Keratinocyte (primary cell): ENCODE data around the gene BTK. TPM values are rescaled to one million over a fixed set of nuclear protein-coding genes. Genes with fewer than 3 reads are reported as not detected.

Experiments used
- DNase-seq: peaks from one replicate; pipeline ENCODE4 v3.0.0-alpha.2; 2011; ENCODE audit warnings: low read depth, missing footprints, low spot score
- FAIRE-seq: peaks from 2 replicates; lab custom pipeline; 2011; peaks lifted over from hg19 to GRCh38; lab: Jason Lieb, UNC
- H2AFZ ChIP-seq: 2 replicates; pipeline ENCODE4 v1.6.0; 2012; ENCODE audit warnings: low read length, control low read depth, inconsistent platforms; ENCODE audit not compliant: control insufficient read depth
- H3K27ac ChIP-seq: 2 replicates; pipeline ENCODE4 v1.5.1; 2011; ENCODE audit warnings: low read length; ENCODE audit not compliant: control insufficient read depth, insufficient read depth
- H3K27me3 ChIP-seq: 3 replicates; pipeline ENCODE4 v1.6.0; 2011; ENCODE audit warnings: low read length; ENCODE audit not compliant: control insufficient read depth, insufficient read depth; ENCODE audit errors: extremely low read depth
- H3K36me3 ChIP-seq, 2 experiments: 2 replicates in 1 of 2; 3 replicates in 1 of 2; pipeline ENCODE4 v1.5.1; 2011; ENCODE audit warnings: low read length in 2 of 2, mild to moderate bottlenecking in 1 of 2; ENCODE audit not compliant: control insufficient read depth in 2 of 2, insufficient read depth in 2 of 2; ENCODE audit errors: extremely low read depth in 1 of 2
- H3K4me1 ChIP-seq: 3 replicates; pipeline ENCODE4 v1.5.1; 2011; ENCODE audit warnings: low read length; ENCODE audit not compliant: control insufficient read depth, insufficient read depth; ENCODE audit errors: extremely low read depth
- H3K4me2 ChIP-seq: 3 replicates; pipeline ENCODE4 v1.6.0; 2011; ENCODE audit warnings: low read depth, low read length; ENCODE audit not compliant: control insufficient read depth, insufficient read depth; ENCODE audit errors: extremely low read depth
- H3K4me3 ChIP-seq, 3 experiments: fragments of 200-600 bp in 1 of 3; sonication (generic) in 1 of 3; 2 replicates in 2 of 3; 3 replicates in 1 of 3; pipeline ENCODE4 v1.5.1; 2011 to 2016; ENCODE audit warnings: low read length in 3 of 3, mild to moderate bottlenecking in 3 of 3, control low read depth in 2 of 3, inconsistent platforms in 1 of 3, low read depth in 1 of 3, mixed read lengths in 1 of 3, mixed run types in 1 of 3, moderate library complexity in 1 of 3; ENCODE audit not compliant: control insufficient read depth in 2 of 3, insufficient read depth in 2 of 3; ENCODE audit errors: extremely low read depth in 1 of 3
- H3K79me2 ChIP-seq: 2 replicates; pipeline ENCODE4 v1.6.0; 2012; ENCODE audit warnings: low read length; ENCODE audit not compliant: control insufficient read depth, insufficient read depth
- H3K9ac ChIP-seq: 3 replicates; pipeline ENCODE4 v1.6.0; 2011; ENCODE audit warnings: low read length; ENCODE audit not compliant: control insufficient read depth, insufficient read depth; ENCODE audit errors: extremely low read depth
- H3K9me1 ChIP-seq: 3 replicates; pipeline ENCODE4 v1.6.0; 2011; ENCODE audit warnings: low read length; ENCODE audit not compliant: control insufficient read depth, insufficient read depth; ENCODE audit errors: extremely low read depth
- H3K9me3 ChIP-seq: 2 replicates; pipeline ENCODE4 v1.5.1; 2012; ENCODE audit warnings: low read depth, low read length; ENCODE audit not compliant: control insufficient read depth
- H4K20me1 ChIP-seq: 3 replicates; pipeline ENCODE4 v1.6.0; 2011; ENCODE audit warnings: low read length; ENCODE audit not compliant: control insufficient read depth, insufficient read depth; ENCODE audit errors: extremely low read depth
- CTCF ChIP-seq, 3 experiments: IDR thresholded peaks in 1 of 3; conservative IDR thresholded peaks in 1 of 3; optimal IDR thresholded peaks in 1 of 3; 2 replicates in 2 of 3; 3 replicates in 1 of 3; pipeline versions ENCODE3 to v1.5.1; 2011; ENCODE audit warnings: low read length in 3 of 3, mild to moderate bottlenecking in 3 of 3, moderate library complexity in 2 of 3, control low read depth in 1 of 3, inconsistent platforms in 1 of 3; ENCODE audit not compliant: insufficient read depth in 2 of 3; ENCODE audit errors: extremely low read depth in 1 of 3
- EZH2 ChIP-seq: IDR thresholded peaks from one replicate; pipeline ENCODE4 v1.6.1; 2012; ENCODE audit warnings: inconsistent platforms, mild to moderate bottlenecking, low read length, moderate library complexity
- dilution Hi-C: fragments of 300-500 bp; cut with MboI; formaldehyde crosslinking; loops from one replicate; pipeline ENCODE4 v1.7.0; 2020; ENCODE audit warnings: low sequenced_read_pairs; ENCODE audit not compliant: extremely low pct_ligation_motif_present
- polyA plus RNA-seq, 5 experiments: library from polyadenylated mRNA; depleted of rRNA in 3 of 5; stranded (reverse) in 3 of 5; stranded (forward) in 1 of 5; unstranded in 1 of 5; fragments of >200 nt; gene quantifications; 1 replicate in 1 of 5; 2 replicates in 3 of 5; 3 replicates in 1 of 5; pipeline versions ENCODE4 v1.2.1 to v1.2.3, GENCODE V29; 2011 to 2012; ENCODE audit warnings: missing spikeins in 2 of 5, low read depth in 1 of 5, low replicate concordance in 1 of 5

Gene BTK
- polyA plus RNA-seq, 1 donor (not counting 4 experiments of a cell fraction or from before 2014, with no cell fraction given) = 0.05 TPM

GRCh38 chrX:101386542-101386885, 523 bp upstream of the BTK start:
- H3K27ac ChIP-seq = no peak overlapping the region
- no peaks in the 10 kb centered on the region for H4K20me1 ChIP-seq
- H3K4me1 ChIP-seq = no peaks in the 10 kb centered on the region
- no peaks in the 10 kb centered on the region for H3K9me3 ChIP-seq
- H3K4me2 ChIP-seq = no peak overlapping the region
- H3K9ac ChIP-seq = no peak overlapping the region
- FAIRE-seq (no peak), DNase-seq (no peak)
- H3K4me3 ChIP-seq = no peak overlapping the region
- dilution Hi-C loops = no loop called here
- peaks cover 0 to under 1% of the 10 kb centered on the region in 2 experiments for H3K36me3 ChIP-seq
- no peaks in the 10 kb centered on the region for H3K27me3 ChIP-seq
- peaks cover 7% of the 10 kb centered on the region for H3K79me2 ChIP-seq
- no peaks in the 10 kb centered on the region for H3K9me1 ChIP-seq
- no peak overlapping the region for H2AFZ ChIP-seq
- TF ChIP-seq EZH2 (no peak), CTCF (optimal IDR thresholded peaks at IDR 0.05 in 1 of 3, IDR thresholded peaks at IDR 0.05 in 1 of 3, conservative IDR thresholded peaks at IDR 0.05 in 1 of 3; ENCODE audit: extremely low read depth in 1 of 3, insufficient read depth in 2 of 3, low read length in 3 of 3) (no peak)

DNA sequence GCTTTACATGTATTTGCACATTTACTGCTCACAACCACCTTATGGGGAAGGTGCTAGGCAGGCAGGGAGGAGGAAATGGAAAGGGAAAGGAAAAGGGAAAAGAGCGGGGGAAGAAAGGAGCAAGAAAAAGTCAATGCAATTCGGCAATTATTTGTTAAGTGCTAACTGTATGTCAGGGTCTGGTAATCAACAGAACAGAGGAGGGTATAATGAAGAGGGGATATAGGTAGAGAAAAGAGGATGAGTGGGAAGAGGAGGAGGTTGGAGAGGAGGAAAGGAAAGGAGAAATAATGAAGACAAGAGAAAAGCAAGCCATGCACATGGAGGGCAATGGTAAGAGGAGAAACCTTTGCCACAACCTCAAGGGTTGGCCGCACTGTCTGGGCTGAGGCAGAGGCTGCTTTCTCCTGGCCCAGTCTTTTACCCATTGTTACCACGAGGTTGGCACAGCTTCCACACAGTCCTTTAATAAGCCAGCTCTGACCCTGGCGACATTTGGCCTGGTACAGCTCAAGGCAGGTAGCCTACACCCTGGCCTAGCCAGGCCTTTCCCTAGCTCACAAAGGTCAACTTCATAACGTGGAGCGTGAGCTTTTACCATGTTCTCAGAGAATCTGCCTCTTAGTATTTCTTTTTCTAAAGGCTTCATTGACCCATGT, 836 bp downstream of the BTK start:
- dilution Hi-C loops = no loop called here
- Histone ChIP-seq H3K4me2 (no peak overlapping the region), H3K4me1 (no peaks in the 10 kb centered on the region), H2AFZ (no peak overlapping the region), H3K36me3 (no peaks in the 10 kb centered on the region), H3K9me1 (no peaks in the 10 kb centered on the region), H3K79me2 (no peaks in the 10 kb centered on the region), H4K20me1 (no peaks in the 10 kb centered on the region), H3K9me3 (no peaks in the 10 kb centered on the region), H3K4me3 (no peak overlapping the region), H3K9ac (no peak overlapping the region), H3K27me3 (no peaks in the 10 kb centered on the region), H3K27ac (no peak overlapping the region)
- DNase-seq (no peak), FAIRE-seq (no peak)
- no peak for TF ChIP-seq EZH2
